Measurements from ENCODE around the gene IFITM5. TPM values are rescaled to one million over a fixed set of nuclear protein-coding genes. Genes with fewer than 3 reads are reported as not detected.

IFITM5 gene
- total RNA-seq, 1 donor from 2014 or later = not detected

DNA sequence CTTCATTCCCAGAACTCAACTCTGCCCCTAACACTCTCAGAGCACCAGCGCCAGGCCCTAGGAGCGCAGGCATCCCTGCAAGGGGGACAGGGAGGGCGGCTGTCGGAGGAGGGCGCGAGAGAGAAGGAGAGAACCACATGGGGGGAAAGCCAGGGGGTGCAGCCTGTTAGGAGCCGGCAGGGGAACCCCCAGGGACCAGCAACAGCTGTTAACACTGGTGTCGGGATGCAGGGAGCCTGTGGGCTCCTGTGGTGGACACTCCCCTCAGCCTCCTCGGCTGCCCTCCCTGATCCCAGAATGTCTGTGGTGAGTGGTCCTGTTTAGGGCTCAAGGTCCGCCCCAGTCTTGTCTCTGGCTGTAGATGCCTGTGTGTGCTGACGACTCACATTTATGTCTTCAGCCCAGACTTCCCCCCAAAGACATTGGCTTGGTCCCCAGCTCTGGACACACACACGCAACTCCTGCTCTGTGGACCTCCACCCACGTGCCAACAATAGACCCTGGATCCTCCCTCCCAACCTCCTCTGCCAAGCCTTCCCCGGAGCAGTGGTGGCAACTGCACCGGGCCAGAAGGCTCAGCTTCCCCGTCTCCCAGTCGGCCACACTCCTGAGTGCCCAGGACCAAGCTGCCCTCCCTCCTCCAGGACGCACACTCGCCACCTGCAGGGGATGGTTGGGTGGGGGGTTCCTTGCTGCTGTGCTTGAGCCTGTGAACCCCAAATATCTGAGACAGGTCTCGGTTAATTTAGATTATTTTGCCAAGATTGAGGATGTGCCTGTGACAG lies 817 bp upstream of the IFITM5 start:
- no peaks in the 10 kb centered on the region for H3K9me3 Mint-ChIP-seq
- peaks cover 2% of the 10 kb centered on the region for H3K36me3 Mint-ChIP-seq (ENCODE audit: low read depth)
- intact Hi-C loops (cut with micrococcal nuclease) = no loop called here
- no peak for DNase-seq
- peaks cover 9% of the 10 kb centered on the region for H3K27me3 Mint-ChIP-seq
- peaks cover 10% of the 10 kb centered on the region for H3K4me1 Mint-ChIP-seq
- H3K27ac Mint-ChIP-seq = no peak overlapping the region
- H3K4me3 Mint-ChIP-seq = no peak overlapping the region

DNA sequence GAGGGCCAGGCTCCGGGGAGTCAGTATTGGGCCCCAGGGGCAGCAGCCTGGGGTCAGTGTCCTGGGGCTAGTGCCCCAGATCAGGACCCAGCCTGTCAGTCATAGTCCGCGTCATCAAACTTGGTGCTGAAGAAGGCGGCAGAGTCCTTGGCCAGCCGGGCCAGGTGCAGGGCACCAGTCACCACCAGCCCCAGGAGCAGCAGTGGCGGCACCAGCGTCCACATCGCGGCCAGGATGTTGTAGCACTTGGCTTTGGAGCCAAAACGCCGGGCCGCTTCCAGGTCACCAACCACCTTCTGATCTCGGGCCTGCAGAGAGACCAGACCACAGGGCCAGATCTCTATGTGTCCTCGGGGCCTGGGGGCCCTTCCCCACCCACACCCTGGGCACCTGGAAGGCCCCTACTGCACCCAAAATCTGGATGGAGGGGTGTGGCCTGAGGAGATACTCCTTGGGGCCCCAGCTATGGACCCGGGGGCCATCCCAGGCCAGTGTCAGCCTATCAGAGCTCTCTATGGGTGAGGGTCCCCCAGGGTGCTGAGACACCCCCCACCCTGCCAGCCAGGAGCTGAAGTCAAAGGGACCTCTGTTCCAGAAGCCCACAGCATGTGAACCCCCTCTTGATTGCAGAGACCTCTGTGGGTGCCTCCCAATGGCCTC lies 790 bp downstream of the IFITM5 start:
- H3K27me3 Mint-ChIP-seq = peaks cover 9% of the 10 kb centered on the region
- H3K27ac Mint-ChIP-seq = no peak overlapping the region
- peaks cover 3% of the 10 kb centered on the region for H3K36me3 Mint-ChIP-seq (ENCODE audit: low read depth)
- no peaks in the 10 kb centered on the region for H3K9me3 Mint-ChIP-seq
- intact Hi-C loops (cut with micrococcal nuclease) = no loop called here
- H3K4me1 Mint-ChIP-seq = peaks cover 10% of the 10 kb centered on the region
- DNase-seq = no peak
- H3K4me3 Mint-ChIP-seq = no peak overlapping the region

DNA sequence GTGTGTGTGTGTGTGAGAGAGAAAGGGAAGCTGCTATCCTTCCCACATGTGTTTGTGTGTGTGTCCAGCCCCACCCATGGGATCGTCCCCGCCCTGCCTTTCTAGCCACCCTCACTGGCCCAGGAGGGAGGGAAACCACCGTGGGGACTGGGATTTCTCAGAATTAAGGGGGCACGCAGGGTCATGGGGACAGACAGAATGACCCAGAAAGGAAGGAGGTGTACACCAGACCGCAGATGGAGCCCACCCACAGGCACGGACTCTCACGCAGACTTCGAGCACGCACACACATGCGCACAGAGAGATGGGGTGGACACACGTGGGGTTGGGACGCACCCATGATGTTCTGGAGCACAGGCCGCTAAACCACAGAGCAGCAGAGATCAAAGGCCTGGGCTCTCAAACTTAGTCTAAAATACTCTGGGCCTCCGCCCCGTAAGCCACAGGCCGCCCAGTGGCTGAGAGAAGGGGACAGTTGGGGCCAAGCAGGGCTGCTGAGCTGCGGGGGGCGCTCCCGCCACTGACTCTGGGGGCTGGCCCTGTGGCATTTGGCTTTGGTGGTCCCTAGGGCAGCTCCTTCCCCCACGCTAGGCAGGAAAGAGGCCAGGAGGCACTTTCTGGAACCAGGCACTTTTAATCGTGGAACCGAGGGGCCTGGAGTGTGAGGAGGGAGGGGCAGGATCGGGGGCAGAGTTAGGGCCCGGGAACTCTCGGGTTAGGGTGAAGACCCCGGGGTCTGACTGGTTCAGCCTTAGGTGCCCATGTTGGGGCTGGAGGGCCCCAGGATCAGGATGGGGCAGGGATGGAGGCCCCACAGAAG lies 1.5 kb downstream of the IFITM5 start:
- Mint-ChIP-seq H3K36me3 (ENCODE audit: low read depth) (peaks cover 6% of the 10 kb centered on the region), H3K4me1 (peaks cover 5% of the 10 kb centered on the region), H3K27me3 (peaks cover 9% of the 10 kb centered on the region), H3K4me3 (no peak overlapping the region), H3K9me3 (no peaks in the 10 kb centered on the region), H3K27ac (peak overlapping the region; percentile 66)
- peak; percentile 78 for DNase-seq
- intact Hi-C loops (cut with micrococcal nuclease) = no loop called here

DNA sequence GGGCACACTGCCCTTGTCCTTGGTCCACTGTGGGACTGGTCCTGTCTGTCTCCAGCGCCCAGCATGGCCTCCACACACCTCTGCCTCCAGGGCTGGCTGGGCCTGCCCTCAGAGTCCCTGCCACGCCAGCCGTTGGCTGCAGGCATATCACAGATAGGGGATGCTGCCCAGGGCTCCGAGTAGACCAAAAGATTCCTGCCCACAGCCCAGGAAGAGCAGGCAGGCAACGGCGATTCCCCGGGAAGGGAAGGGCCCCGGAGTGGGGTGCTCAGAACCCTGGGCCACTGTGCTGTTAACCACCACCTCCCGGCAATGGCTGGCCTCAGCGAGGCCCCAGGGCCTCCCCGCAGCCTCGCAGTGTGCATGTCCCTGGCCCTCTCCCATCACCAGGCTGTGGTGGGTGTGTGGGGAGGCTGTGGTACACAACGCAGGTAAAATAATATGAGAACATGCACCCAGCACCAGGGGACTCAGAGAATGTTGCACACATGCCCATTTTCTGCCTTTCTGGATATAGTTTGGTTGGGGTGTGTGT lies 2.2 kb downstream of the IFITM5 start:
- Mint-ChIP-seq H3K27ac (peak overlapping the region; percentile 66), H3K9me3 (no peaks in the 10 kb centered on the region), H3K27me3 (peaks cover 9% of the 10 kb centered on the region), H3K4me3 (no peak overlapping the region), H3K36me3 (ENCODE audit: low read depth) (peaks cover 8% of the 10 kb centered on the region), H3K4me1 (peaks cover 4% of the 10 kb centered on the region)
- DNase-seq = no peak
- intact Hi-C loops (cut with micrococcal nuclease) = no loop called here

DNA sequence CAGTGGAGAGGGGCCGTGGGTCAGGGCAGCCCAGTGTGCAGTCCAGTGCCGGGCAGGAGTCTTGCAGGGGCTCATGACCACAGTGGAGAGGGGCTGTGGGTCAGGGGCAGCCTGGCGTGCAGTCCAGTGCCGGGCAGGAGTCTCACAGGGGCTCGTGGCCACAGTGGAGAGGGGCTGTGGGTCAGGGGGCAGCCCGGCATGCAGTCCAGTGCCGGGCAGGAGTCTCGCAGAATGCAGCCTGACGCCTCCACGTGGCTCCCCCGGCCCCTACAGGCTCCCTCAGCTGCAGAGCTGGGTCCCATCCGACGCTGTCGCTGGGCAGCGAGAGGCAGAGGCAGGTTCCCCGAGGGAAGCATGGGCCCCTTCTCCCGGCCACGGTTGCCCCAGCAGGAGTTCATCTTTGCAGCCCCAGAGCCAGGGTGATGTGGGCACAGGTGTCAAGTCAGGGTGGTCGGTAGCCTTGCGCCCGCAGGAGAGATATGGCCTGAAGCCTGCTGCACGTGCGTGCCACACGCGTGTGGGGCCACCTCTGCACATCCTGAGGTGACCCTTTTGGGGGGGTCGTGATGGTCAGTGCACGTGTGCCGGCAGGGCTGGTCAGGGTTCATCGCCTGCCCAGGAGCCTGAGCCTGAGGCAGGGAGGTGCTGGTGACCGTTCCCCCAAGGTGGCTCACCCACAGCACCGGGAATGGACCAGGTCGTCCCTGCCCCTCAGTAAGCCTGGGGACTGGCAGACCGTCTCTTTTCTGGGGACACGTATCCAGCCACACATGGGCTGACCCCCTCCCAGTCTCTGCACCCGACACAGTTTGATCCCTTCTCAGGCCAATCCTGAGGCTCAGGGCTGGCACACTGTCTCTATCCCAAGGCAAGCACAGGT lies 2.9 kb downstream of the IFITM5 start:
- Mint-ChIP-seq H3K4me3 (no peak overlapping the region), H3K9me3 (no peaks in the 10 kb centered on the region), H3K27me3 (peaks cover 9% of the 10 kb centered on the region), H3K36me3 (ENCODE audit: low read depth) (peaks cover 10% of the 10 kb centered on the region), H3K4me1 (peaks cover 4% of the 10 kb centered on the region), H3K27ac (no peak overlapping the region)
- DNase-seq = no peak
- intact Hi-C loops (cut with micrococcal nuclease) = no loop called here

DNA sequence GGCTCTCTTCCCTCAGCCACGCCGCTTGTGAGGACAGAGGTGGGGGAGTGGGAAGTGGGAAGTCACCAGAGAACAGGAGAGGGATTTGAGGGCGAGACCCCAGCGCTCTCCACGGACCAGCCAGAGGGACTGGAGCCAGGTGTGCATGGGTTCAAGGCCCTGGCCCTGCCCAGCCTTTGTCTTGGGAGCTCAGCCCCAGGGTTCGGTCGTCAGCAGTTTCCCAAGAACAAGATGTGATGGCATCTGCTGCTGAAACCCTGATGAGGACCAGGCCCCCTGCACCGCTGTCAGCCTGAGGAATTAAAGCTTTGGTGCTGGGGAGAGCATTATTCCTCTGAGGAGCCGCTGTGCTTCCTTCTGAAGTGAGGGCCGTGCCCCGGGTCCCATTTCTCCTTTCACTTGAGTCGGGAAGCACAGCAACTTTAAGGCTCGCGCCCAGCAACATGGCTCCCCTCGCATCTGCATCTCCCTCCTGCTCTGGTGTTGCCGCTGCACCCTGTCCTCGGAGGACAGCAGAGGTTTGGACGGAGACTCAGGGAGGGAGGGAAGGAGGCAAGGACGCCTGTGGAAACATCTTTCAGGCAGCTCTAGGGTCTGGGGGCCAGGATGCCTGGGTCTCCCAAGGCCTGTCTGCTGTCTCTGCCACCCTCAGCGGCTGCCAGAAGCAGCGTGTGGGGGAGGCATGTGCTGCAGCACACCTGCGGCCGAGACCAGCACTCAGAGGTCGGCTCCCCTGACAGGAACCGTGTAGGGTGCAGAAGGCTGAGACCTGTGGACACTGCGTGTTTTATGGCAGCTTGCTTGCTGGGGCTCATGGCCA lies 3.8 kb downstream of the IFITM5 start:
- intact Hi-C loops (cut with micrococcal nuclease) = no loop called here
- Mint-ChIP-seq H3K36me3 (ENCODE audit: low read depth) (peaks cover 16% of the 10 kb centered on the region), H3K4me3 (no peak overlapping the region), H3K9me3 (no peaks in the 10 kb centered on the region), H3K4me1 (peaks cover 10% of the 10 kb centered on the region), H3K27me3 (peaks cover 4% of the 10 kb centered on the region), H3K27ac (no peak overlapping the region)
- DNase-seq = no peak

DNA sequence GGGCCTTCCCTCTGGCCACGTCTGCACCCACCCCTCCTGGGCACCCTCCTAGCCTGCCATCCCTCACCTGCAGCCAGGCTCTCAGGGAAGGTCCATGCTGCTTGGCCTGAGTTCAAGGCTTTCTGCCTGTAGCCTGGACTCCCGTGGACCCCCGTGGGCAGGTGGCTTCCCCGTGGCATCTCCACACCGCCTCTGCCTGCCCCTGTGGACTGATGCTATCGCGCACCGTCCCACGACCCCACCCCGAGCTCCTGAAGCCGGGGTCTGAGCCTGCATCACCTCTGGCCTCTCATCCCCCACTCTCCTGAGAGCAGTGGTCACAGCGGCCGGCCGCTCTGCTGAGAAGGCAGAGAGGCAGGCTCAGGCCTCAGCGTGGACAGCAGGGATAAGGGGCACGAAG lies 4.5 kb downstream of the IFITM5 start:
- H3K27me3 Mint-ChIP-seq = no peaks in the 10 kb centered on the region
- intact Hi-C loops (cut with micrococcal nuclease) = no loop called here
- no peaks in the 10 kb centered on the region for H3K9me3 Mint-ChIP-seq
- peaks cover 12% of the 10 kb centered on the region for H3K4me1 Mint-ChIP-seq
- H3K27ac Mint-ChIP-seq = no peak overlapping the region
- no peak overlapping the region for H3K4me3 Mint-ChIP-seq
- peaks cover 18% of the 10 kb centered on the region for H3K36me3 Mint-ChIP-seq (ENCODE audit: low read depth)
- DNase-seq = no peak

DNA sequence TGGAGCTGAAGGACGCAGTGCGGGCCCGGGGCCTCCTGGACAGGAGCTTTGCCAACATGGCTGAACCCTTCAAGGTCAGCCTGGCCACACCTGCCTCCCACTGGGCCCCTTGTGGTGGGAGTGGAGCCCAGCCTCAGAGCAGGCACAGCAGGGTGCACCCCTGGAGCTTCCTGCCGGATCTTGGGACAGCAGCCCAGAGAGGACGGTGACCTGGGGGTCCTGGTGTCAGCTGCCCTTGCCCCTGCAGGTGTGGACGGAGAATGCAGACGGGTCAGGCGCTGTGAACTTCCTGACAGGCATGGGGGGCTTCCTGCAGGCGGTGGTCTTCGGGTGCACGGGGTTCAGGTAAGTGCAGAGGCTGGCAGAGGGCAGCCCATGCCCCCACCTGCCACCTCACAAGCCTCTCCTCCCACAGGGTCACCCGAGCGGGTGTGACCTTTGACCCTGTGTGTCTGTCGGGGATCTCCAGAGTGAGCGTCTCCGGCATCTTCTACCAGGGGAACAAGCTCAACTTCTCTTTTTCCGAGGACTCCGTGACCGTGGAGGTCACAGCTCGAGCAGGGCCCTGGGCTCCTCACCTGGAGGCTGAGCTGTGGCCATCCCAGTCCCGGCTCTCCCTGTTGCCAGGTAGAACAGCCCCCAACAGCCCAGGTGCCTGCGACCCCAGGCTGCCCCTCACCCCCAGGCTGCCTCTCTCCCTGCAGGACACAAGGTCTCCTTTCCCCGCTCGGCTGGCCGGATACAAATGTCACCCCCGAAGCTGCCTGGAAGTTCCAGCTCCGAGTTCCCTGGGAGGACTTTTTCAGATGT lies 5.3 kb downstream of the IFITM5 start:
- no peak overlapping the region for H3K27ac Mint-ChIP-seq
- H3K4me1 Mint-ChIP-seq = peaks cover 14% of the 10 kb centered on the region
- intact Hi-C loops (cut with micrococcal nuclease) = no loop called here
- H3K27me3 Mint-ChIP-seq = no peaks in the 10 kb centered on the region
- H3K9me3 Mint-ChIP-seq = no peaks in the 10 kb centered on the region
- no peak for DNase-seq
- peaks cover 19% of the 10 kb centered on the region for H3K36me3 Mint-ChIP-seq (ENCODE audit: low read depth)
- H3K4me3 Mint-ChIP-seq = no peak overlapping the region

DNA sequence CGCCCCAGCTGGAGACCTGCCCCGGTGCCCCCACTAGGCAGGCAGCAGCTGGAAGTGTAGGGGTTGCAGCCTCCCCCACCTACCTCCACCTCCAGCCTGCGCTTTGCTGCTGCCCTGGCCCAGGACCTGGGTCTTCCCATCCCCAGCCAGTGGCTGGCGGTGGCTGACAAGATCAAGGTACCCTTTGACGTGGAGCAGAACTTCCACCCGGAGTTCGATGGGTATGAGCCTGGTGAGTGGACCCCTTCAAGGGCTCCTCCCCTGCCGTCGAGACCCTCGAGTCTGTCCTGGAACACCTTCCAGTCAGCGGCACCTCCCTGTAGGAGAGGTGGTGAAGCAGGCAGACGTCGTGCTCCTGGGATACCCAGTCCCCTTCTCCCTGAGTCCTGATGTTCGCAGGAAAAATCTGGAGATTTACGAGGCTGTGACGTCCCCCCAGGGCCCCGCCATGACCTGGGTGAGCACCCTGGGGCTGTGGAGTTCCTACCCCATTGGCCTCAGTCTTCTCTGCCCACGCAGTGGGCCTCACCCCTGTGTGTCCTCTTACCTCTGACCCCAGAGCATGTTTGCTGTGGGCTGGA lies 6.0 kb downstream of the IFITM5 start:
- intact Hi-C loops (cut with micrococcal nuclease) = no loop called here
- Mint-ChIP-seq H3K4me1 (peaks cover 14% of the 10 kb centered on the region), H3K4me3 (no peak overlapping the region), H3K27ac (no peak overlapping the region), H3K36me3 (ENCODE audit: low read depth) (peaks cover 19% of the 10 kb centered on the region), H3K9me3 (no peaks in the 10 kb centered on the region), H3K27me3 (no peaks in the 10 kb centered on the region)
- DNase-seq = no peak

DNA sequence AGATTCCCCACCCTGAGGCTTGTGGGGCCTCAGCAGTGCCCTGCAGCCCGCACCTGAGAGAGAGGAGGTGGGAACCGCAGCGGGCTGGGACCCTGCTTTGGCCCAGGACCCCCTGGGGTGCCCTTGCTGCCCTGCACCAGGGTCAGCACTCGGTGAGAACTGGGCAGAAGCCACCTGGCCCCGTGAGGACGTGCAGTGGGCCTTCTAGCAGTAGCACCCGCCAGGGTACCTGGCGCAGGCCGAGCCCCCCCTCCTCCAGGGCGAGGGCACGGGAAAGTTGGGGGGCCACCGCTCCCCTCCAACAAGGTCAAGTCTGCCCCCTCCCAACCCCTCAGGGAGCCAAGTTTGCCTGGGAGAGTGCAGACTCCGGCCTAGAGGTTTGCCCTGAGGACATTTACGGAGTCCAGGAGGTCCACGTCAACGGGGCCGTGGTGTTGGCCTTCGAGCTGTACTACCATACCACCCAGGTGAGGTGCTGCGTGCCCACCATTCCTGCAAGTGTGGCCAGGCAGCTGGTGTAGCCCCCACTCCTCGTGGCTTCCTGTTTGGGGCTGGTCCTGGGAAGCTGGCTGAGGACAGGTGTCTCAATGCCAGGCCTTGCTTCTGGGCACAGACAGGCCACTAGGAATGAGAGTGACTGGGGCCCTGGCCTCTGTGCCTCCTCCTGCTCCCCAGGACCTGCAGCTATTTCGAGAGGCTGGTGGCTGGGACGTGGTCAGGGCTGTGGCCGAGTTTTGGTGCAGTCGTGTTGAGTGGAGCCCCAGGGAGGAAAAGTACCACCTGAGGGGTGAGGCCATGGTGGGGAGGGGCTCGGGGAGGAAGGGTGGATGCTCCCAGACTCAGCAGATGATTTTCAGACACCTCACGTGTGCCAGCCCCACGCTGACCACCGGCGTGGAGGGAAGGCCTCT lies 6.9 kb downstream of the IFITM5 start:
- intact Hi-C loops (cut with micrococcal nuclease) = no loop called here
- peaks cover 5% of the 10 kb centered on the region for H3K27me3 Mint-ChIP-seq
- DNase-seq = no peak
- peaks cover 23% of the 10 kb centered on the region for H3K36me3 Mint-ChIP-seq (ENCODE audit: low read depth)
- no peaks in the 10 kb centered on the region for H3K9me3 Mint-ChIP-seq
- H3K4me1 Mint-ChIP-seq = peaks cover 18% of the 10 kb centered on the region
- H3K4me3 Mint-ChIP-seq = no peak overlapping the region
- no peak overlapping the region for H3K27ac Mint-ChIP-seq

All from activated CD4-positive, alpha-beta T cell treated with anti-CD3 and anti-CD28 coated beads, Interleukin-2, amount 10 ng/mL, durations not matched to agents 24 days and 14 days (primary cell).